ENCODE measurements around the gene GPR42.

DNA sequence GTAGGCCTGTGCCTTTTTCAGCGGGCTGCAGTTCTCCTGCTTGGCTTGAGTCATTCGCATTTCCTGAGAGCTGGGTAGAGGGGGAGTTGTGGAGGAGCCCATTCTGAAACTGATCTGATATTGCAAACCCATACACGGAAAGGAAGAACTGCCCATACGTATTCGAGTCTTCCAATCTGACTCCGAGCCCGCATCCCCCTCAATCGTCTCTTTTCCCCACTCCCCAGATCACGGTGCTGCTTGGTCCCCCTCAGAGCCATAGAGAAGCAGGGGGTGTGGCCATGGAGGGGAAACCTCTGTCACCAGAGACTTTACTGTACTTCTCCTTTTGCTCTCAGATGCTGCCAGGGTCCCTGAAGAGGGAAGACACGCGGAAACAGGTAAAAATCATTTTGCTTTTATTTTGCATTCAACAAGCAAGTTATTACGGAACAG is 42.0 kb upstream of the GPR42 start, which contains the start of gene CD22:
- TF ChIP-seq, protein P1, sequence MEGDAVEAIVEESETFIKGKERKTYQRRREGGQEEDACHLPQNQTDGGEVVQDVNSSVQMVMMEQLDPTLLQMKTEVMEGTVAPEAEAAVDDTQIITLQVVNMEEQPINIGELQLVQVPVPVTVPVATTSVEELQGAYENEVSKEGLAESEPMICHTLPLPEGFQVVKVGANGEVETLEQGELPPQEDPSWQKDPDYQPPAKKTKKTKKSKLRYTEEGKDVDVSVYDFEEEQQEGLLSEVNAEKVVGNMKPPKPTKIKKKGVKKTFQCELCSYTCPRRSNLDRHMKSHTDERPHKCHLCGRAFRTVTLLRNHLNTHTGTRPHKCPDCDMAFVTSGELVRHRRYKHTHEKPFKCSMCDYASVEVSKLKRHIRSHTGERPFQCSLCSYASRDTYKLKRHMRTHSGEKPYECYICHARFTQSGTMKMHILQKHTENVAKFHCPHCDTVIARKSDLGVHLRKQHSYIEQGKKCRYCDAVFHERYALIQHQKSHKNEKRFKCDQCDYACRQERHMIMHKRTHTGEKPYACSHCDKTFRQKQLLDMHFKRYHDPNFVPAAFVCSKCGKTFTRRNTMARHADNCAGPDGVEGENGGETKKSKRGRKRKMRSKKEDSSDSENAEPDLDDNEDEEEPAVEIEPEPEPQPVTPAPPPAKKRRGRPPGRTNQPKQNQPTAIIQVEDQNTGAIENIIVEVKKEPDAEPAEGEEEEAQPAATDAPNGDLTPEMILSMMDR (conservative IDR thresholded peaks at IDR 0.05; ENCODE audit: low read length): no peak
- no peak for TF ChIP-seq EZH2phosphoT487 (IDR thresholded peaks at IDR 0.05; ENCODE audit: borderline replicate concordance)

Measured in Loucy (cell line).